ENCODE measurements around the gene CERT1. TPM values are rescaled to one million over a fixed set of nuclear protein-coding genes. Genes with fewer than 3 reads are reported as not detected.

Gene CERT1
- polyA plus RNA-seq, 1 of the 3 experiments (the other 2 are of a cell fraction): 4.5 TPM

DNA sequence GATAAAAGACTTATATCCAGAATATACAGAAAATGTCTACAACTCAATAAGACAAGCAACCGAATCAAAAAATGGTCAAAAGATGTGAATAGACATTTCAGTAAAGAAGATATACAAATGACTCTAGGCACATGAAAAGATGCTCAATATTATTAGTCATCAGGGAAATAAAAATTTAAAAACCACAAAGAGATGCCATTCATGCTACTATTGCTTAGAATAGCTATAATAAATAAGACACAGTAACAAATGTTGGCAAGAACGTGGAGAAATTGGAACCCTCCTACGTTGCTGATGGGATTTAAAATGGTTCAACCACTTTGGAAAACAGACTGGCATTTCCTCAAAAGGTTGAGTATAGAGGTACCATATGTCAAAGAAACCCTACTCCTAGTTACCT is 40.0 kb upstream of the CERT1 start:
- no peak for TF ChIP-seq NRF1 (IDR thresholded peaks at IDR 0.05; ENCODE audit: low read depth, low read length)
- TF ChIP-seq TCF12 (IDR thresholded peaks at IDR 0.05): peak; percentile 74
- TF ChIP-seq, protein P1, sequence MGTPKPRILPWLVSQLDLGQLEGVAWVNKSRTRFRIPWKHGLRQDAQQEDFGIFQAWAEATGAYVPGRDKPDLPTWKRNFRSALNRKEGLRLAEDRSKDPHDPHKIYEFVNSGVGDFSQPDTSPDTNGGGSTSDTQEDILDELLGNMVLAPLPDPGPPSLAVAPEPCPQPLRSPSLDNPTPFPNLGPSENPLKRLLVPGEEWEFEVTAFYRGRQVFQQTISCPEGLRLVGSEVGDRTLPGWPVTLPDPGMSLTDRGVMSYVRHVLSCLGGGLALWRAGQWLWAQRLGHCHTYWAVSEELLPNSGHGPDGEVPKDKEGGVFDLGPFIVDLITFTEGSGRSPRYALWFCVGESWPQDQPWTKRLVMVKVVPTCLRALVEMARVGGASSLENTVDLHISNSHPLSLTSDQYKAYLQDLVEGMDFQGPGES (IDR thresholded peaks at IDR 0.05; ENCODE audit: low read depth, low read length): no peak
- peak; percentile 74 for TF ChIP-seq NFIC (IDR thresholded peaks at IDR 0.05; ENCODE audit: borderline replicate concordance)
- TF ChIP-seq, protein P2, sequence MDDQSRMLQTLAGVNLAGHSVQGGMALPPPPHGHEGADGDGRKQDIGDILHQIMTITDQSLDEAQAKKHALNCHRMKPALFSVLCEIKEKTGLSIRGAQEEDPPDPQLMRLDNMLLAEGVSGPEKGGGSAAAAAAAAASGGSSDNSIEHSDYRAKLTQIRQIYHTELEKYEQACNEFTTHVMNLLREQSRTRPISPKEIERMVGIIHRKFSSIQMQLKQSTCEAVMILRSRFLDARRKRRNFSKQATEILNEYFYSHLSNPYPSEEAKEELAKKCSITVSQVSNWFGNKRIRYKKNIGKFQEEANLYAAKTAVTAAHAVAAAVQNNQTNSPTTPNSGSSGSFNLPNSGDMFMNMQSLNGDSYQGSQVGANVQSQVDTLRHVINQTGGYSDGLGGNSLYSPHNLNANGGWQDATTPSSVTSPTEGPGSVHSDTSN (IDR thresholded peaks at IDR 0.05): peak; percentile 84
- TF ChIP-seq EP300 (IDR thresholded peaks at IDR 0.05; ENCODE audit: borderline replicate concordance in 1 of 2, low read depth in 1 of 2, low read length in 1 of 2): peak in 1 of 2 experiments; percentile 39; a peak in 1 of 4 replicates
- TF ChIP-seq GABPA (IDR thresholded peaks at IDR 0.05; ENCODE audit: low read depth): no peak
- TF ChIP-seq RXRA (IDR thresholded peaks at IDR 0.05; ENCODE audit: borderline replicate concordance, low read depth): no peak
- TF ChIP-seq CHD2 (IDR thresholded peaks at IDR 0.05; ENCODE audit: low read length, partially characterized antibody): no peak
- TF ChIP-seq, protein P3, sequence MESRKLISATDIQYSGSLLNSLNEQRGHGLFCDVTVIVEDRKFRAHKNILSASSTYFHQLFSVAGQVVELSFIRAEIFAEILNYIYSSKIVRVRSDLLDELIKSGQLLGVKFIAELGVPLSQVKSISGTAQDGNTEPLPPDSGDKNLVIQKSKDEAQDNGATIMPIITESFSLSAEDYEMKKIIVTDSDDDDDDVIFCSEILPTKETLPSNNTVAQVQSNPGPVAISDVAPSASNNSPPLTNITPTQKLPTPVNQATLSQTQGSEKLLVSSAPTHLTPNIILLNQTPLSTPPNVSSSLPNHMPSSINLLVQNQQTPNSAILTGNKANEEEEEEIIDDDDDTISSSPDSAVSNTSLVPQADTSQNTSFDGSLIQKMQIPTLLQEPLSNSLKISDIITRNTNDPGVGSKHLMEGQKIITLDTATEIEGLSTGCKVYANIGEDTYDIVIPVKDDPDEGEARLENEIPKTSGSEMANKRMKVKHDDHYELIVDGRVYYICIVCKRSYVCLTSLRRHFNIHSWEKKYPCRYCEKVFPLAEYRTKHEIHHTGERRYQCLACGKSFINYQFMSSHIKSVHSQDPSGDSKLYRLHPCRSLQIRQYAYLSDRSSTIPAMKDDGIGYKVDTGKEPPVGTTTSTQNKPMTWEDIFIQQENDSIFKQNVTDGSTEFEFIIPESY (IDR thresholded peaks at IDR 0.05; ENCODE audit: borderline replicate concordance, low read depth): no peak
- TF ChIP-seq FOXM1 (IDR thresholded peaks at IDR 0.05; ENCODE audit: low read depth): no peak
- TF ChIP-seq, protein P4, sequence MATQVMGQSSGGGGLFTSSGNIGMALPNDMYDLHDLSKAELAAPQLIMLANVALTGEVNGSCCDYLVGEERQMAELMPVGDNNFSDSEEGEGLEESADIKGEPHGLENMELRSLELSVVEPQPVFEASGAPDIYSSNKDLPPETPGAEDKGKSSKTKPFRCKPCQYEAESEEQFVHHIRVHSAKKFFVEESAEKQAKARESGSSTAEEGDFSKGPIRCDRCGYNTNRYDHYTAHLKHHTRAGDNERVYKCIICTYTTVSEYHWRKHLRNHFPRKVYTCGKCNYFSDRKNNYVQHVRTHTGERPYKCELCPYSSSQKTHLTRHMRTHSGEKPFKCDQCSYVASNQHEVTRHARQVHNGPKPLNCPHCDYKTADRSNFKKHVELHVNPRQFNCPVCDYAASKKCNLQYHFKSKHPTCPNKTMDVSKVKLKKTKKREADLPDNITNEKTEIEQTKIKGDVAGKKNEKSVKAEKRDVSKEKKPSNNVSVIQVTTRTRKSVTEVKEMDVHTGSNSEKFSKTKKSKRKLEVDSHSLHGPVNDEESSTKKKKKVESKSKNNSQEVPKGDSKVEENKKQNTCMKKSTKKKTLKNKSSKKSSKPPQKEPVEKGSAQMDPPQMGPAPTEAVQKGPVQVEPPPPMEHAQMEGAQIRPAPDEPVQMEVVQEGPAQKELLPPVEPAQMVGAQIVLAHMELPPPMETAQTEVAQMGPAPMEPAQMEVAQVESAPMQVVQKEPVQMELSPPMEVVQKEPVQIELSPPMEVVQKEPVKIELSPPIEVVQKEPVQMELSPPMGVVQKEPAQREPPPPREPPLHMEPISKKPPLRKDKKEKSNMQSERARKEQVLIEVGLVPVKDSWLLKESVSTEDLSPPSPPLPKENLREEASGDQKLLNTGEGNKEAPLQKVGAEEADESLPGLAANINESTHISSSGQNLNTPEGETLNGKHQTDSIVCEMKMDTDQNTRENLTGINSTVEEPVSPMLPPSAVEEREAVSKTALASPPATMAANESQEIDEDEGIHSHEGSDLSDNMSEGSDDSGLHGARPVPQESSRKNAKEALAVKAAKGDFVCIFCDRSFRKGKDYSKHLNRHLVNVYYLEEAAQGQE (IDR thresholded peaks at IDR 0.05; ENCODE audit: low read depth, low read length): no peak
- TF ChIP-seq TAF1 (IDR thresholded peaks at IDR 0.05; ENCODE audit: borderline replicate concordance, low read depth, low read length): no peak
- no peak for TF ChIP-seq RFX5 (IDR thresholded peaks at IDR 0.05; ENCODE audit: low read length)
- no peak for TF ChIP-seq FOXJ3 (CRISPR knock-in tag; IDR thresholded peaks at IDR 0.05)
- peak; percentile 62; the same call in 1 of the 2 replicates for TF ChIP-seq FOSL2 (IDR thresholded peaks at IDR 0.05; ENCODE audit: borderline replicate concordance, low read depth)
- TF ChIP-seq GATA2 (CRISPR knock-in tag; IDR thresholded peaks at IDR 0.05): no peak
- no peak for TF ChIP-seq SMC3 (IDR thresholded peaks at IDR 0.05; ENCODE audit: low read depth, low read length)
- TF ChIP-seq, protein P5, sequence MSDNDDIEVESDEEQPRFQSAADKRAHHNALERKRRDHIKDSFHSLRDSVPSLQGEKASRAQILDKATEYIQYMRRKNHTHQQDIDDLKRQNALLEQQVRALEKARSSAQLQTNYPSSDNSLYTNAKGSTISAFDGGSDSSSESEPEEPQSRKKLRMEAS (IDR thresholded peaks at IDR 0.05; ENCODE audit: low read depth): no peak
- peak; percentile 76 for TF ChIP-seq JUND (IDR thresholded peaks at IDR 0.05)
- TF ChIP-seq, protein P6, sequence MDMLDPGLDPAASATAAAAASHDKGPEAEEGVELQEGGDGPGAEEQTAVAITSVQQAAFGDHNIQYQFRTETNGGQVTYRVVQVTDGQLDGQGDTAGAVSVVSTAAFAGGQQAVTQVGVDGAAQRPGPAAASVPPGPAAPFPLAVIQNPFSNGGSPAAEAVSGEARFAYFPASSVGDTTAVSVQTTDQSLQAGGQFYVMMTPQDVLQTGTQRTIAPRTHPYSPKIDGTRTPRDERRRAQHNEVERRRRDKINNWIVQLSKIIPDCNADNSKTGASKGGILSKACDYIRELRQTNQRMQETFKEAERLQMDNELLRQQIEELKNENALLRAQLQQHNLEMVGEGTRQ (IDR thresholded peaks at IDR 0.05; ENCODE audit: borderline replicate concordance, low read depth, low read length): no peak
- TF ChIP-seq ELF1 (IDR thresholded peaks at IDR 0.05): no peak
- TF ChIP-seq TEAD4 (IDR thresholded peaks at IDR 0.05; ENCODE audit: borderline replicate concordance, insufficient read depth): peak; percentile 52; the same call in 1 of the 2 replicates
- TF ChIP-seq MEF2A (IDR thresholded peaks at IDR 0.05; ENCODE audit: borderline replicate concordance, low read depth): peak; percentile 50; the same call in 1 of the 2 replicates
- TF ChIP-seq MXI1 (IDR thresholded peaks at IDR 0.05; ENCODE audit: low read depth, low read length): no peak
- no peak for TF ChIP-seq YY1 (IDR thresholded peaks at IDR 0.05; ENCODE audit: low read depth)
- no peak for TF ChIP-seq RAD21 (IDR thresholded peaks at IDR 0.05; ENCODE audit: low read length)
- Histone ChIP-seq H3K4me2 (no peak overlapping the region), H3K4me1 (ENCODE audit: control insufficient read depth in 1 of 2, insufficient read depth in 2 of 2, low read depth in 1 of 2, low read length in 1 of 2) (no peaks in the 10 kb centered on the region), H2AFZ (ENCODE audit: low read depth) (no peak overlapping the region), H3K79me2 (ENCODE audit: insufficient read depth) (peaks cover 17% of the 10 kb centered on the region; the same call in 1 of the 2 replicates), H3K4me3 (ENCODE audit: low read depth in 2 of 2, low read length in 1 of 2) (no peak overlapping the region), H3K27me3 (ENCODE audit: insufficient read depth) (no peaks in the 10 kb centered on the region), H3K9ac (no peak overlapping the region), H3F3A (replicated peaks; ENCODE audit: insufficient read depth) (peaks cover 20% of the 10 kb centered on the region), H3K36me3 (replicated peaks in 1 of 2; ENCODE audit: control insufficient read depth in 1 of 2, insufficient read depth in 2 of 2, low read length in 1 of 2) (peaks cover 27 to 64% of the 10 kb centered on the region in 2 experiments), H3K9me3 (peaks cover 7% of the 10 kb centered on the region; the same call in 1 of the 2 replicates), H3K9me2 (no peaks in the 10 kb centered on the region), H4K20me1 (ENCODE audit: insufficient read depth) (no peaks in the 10 kb centered on the region), H3K27ac (ENCODE audit: low read depth in 2 of 2, low read length in 1 of 2) (peak overlapping the region in 1 of 2 experiments; percentile 27; a peak in 1 of 4 replicates)
- WGBS (ENCODE audit: low lambda C conversion rate): 47% methylated on average over 3 of the region's 3 CpGs
- no peak for DNase-seq
- ChIA-PET POLR2A (no interaction called here), CTCF (no interaction called here)

Data from SK-N-SH (cell line).